ENCODE data around the gene EDC4. TPM values are rescaled to one million over a fixed set of nuclear protein-coding genes. Genes with fewer than 3 reads are reported as not detected.

Gene EDC4
- total and polyA plus RNA-seq, 2 of the 13 experiments (the other 11 are each of a cell fraction or from before 2014, with no cell fraction given): 51.4 to 59.1 TPM

- TF ChIP-seq HMGXB4 (CRISPR knock-in tag; IDR thresholded peaks at IDR 0.05; ENCODE audit: borderline replicate concordance in 1 of 2, low read depth in 1 of 2) (0 out of 4 replicates have a peak, but pooled peaks of 1 of the 2 experiments have one; percentile 23), ZNF382 (CRISPR knock-in tag; IDR thresholded peaks at IDR 0.05; ENCODE audit: borderline replicate concordance) (no peak), ZFP41 (CRISPR knock-in tag; IDR thresholded peaks at IDR 0.05; ENCODE audit: borderline replicate concordance) (no peak), ZNF547 (CRISPR knock-in tag; IDR thresholded peaks at IDR 0.05) (no peak; the same call in 1 of the 2 replicates), ZBTB7A (CRISPR knock-in tag; IDR thresholded peaks at IDR 0.05) (0 out of 2 replicates have a peak, but pooled peaks have one; percentile 52), ZC3H4 (CRISPR knock-in tag; IDR thresholded peaks at IDR 0.05; ENCODE audit: borderline replicate concordance) (no peak), FOXP1 (IDR thresholded peaks at IDR 0.05) (no peak), FOXP1 (CRISPR knock-in tag; IDR thresholded peaks at IDR 0.05) (no peak), ZNF563 (CRISPR knock-in tag; IDR thresholded peaks at IDR 0.05) (no peak), ZNF282 (IDR thresholded peaks at IDR 0.05; ENCODE audit: partially characterized antibody) (no peak), ZNF724P (CRISPR knock-in tag; IDR thresholded peaks at IDR 0.05; ENCODE audit: borderline replicate concordance) (no peak), ZNF879 (CRISPR knock-in tag; IDR thresholded peaks at IDR 0.05) (no peak), TOE1 (CRISPR knock-in tag; IDR thresholded peaks at IDR 0.05) (no peak), LCORL (IDR thresholded peaks at IDR 0.05) (no peak), LCORL (CRISPR knock-in tag; IDR thresholded peaks at IDR 0.05) (no peak), ZNF850 (CRISPR knock-in tag; conservative IDR thresholded peaks at IDR 0.05) (no peak), GLMP (CRISPR knock-in tag; IDR thresholded peaks at IDR 0.05; ENCODE audit: borderline replicate concordance) (no peak), SRY (CRISPR knock-in tag; IDR thresholded peaks at IDR 0.05) (no peak), CCAR2 (optimal IDR thresholded peaks at IDR 0.05; ENCODE audit: low read depth, low read length) (no peak)
- TF ChIP-seq, protein P1, sequence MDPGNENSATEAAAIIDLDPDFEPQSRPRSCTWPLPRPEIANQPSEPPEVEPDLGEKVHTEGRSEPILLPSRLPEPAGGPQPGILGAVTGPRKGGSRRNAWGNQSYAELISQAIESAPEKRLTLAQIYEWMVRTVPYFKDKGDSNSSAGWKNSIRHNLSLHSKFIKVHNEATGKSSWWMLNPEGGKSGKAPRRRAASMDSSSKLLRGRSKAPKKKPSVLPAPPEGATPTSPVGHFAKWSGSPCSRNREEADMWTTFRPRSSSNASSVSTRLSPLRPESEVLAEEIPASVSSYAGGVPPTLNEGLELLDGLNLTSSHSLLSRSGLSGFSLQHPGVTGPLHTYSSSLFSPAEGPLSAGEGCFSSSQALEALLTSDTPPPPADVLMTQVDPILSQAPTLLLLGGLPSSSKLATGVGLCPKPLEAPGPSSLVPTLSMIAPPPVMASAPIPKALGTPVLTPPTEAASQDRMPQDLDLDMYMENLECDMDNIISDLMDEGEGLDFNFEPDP (CRISPR knock-in tag; conservative IDR thresholded peaks at IDR 0.05): no peak
- TF ChIP-seq, protein P2, sequence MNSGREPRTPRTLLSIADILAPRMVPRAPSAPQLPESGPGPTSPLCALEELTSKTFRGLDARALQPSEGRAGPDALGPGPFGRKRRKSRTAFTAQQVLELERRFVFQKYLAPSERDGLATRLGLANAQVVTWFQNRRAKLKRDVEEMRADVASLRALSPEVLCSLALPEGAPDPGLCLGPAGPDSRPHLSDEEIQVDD (CRISPR knock-in tag; IDR thresholded peaks at IDR 0.05; ENCODE audit: borderline replicate concordance): no peak
- TF ChIP-seq, protein P3, sequence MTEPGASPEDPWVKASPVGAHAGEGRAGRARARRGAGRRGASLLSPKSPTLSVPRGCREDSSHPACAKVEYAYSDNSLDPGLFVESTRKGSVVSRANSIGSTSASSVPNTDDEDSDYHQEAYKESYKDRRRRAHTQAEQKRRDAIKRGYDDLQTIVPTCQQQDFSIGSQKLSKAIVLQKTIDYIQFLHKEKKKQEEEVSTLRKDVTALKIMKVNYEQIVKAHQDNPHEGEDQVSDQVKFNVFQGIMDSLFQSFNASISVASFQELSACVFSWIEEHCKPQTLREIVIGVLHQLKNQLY (CRISPR knock-in tag; IDR thresholded peaks at IDR 0.05): no peak
Measured at GRCh38 chr16:67856927-67857546, 15.8 kb upstream of the EDC4 start (continued).
